Measurements from ENCODE around the gene UBAC2. TPM values are rescaled to one million over a fixed set of nuclear protein-coding genes. Genes with fewer than 3 reads are reported as not detected.
A peak's percentile ranks its signal among the peaks of the same experiment; 100 is the strongest.

The UBAC2 gene
- total RNA-seq, 4 donors from 2014 or later = 67.3 to 111 (median 93.8) TPM

- no peaks in the 10 kb centered on the region for H3K9me3 ChIP-seq
- no peak overlapping the region for H3K4me3 ChIP-seq
- no peak overlapping the region for H3K27ac ChIP-seq
- DNase-seq (ENCODE audit: low spot score in 2 of 2) = no peak
- WGBS = 89% methylated on average over 3 of the region's 6 CpGs
- peaks cover 39% of the 10 kb centered on the region for H3K36me3 ChIP-seq
- no peaks in the 10 kb centered on the region for H3K27me3 ChIP-seq
- peaks cover 24% of the 10 kb centered on the region for H3K4me1 ChIP-seq
- TF ChIP-seq POLR2AphosphoS5 (IDR thresholded peaks at IDR 0.05) = no peak
- TF ChIP-seq EP300 (IDR thresholded peaks at IDR 0.05) = no peak
- no peak for TF ChIP-seq CTCF (IDR thresholded peaks at IDR 0.05)
- TF ChIP-seq POLR2A (IDR thresholded peaks at IDR 0.05) = no peak
Observed at GRCh38 chr13:99359528-99359927, 158.9 kb downstream of the UBAC2 start.

- Histone ChIP-seq H3K9me3 (no peaks in the 10 kb centered on the region), H3K4me1 (peaks cover 15% of the 10 kb centered on the region), H3K27me3 (no peaks in the 10 kb centered on the region), H3K36me3 (peaks cover 35% of the 10 kb centered on the region), H3K4me3 (no peak overlapping the region), H3K27ac (no peak overlapping the region)
- 98% methylated on average over 10 of the region's 10 CpGs for WGBS
- TF ChIP-seq POLR2A (IDR thresholded peaks at IDR 0.05) (no peak), CTCF (IDR thresholded peaks at IDR 0.05) (no peak), EP300 (IDR thresholded peaks at IDR 0.05) (no peak), POLR2AphosphoS5 (IDR thresholded peaks at IDR 0.05) (no peak)
- no peak for DNase-seq (ENCODE audit: low spot score in 2 of 2)
Observed at GRCh38 chr13:99360696-99361095, 160.0 kb downstream of the UBAC2 start.

GRCh38 chr13:99361197-99361596 is 160.5 kb downstream of the UBAC2 start:
- no peaks in the 10 kb centered on the region for H3K27me3 ChIP-seq
- TF ChIP-seq POLR2A (IDR thresholded peaks at IDR 0.05) = no peak
- no peak for TF ChIP-seq CTCF (IDR thresholded peaks at IDR 0.05)
- no peak for TF ChIP-seq EP300 (IDR thresholded peaks at IDR 0.05)
- no peak for TF ChIP-seq POLR2AphosphoS5 (IDR thresholded peaks at IDR 0.05)
- peaks cover 10% of the 10 kb centered on the region for H3K4me1 ChIP-seq
- 91% methylated on average over 3 of the region's 3 CpGs for WGBS
- H3K27ac ChIP-seq = no peak overlapping the region
- H3K4me3 ChIP-seq = no peak overlapping the region
- H3K9me3 ChIP-seq = no peaks in the 10 kb centered on the region
- H3K36me3 ChIP-seq = peaks cover 35% of the 10 kb centered on the region
- no peak for DNase-seq (ENCODE audit: low spot score in 2 of 2)

GRCh38 chr13:99362362-99362761 is 161.7 kb downstream of the UBAC2 start:
- H3K27ac ChIP-seq = no peak overlapping the region
- H3K36me3 ChIP-seq = peaks cover 31% of the 10 kb centered on the region
- WGBS = 87% methylated on average over 1 of the region's 1 CpG
- H3K9me3 ChIP-seq = no peaks in the 10 kb centered on the region
- H3K27me3 ChIP-seq = no peaks in the 10 kb centered on the region
- TF ChIP-seq POLR2AphosphoS5 (IDR thresholded peaks at IDR 0.05) (no peak), CTCF (IDR thresholded peaks at IDR 0.05) (no peak), EP300 (IDR thresholded peaks at IDR 0.05) (no peak), POLR2A (IDR thresholded peaks at IDR 0.05) (no peak)
- no peak for DNase-seq (ENCODE audit: low spot score in 2 of 2)
- no peak overlapping the region for H3K4me3 ChIP-seq
- no peaks in the 10 kb centered on the region for H3K4me1 ChIP-seq

GRCh38 chr13:99363391-99363790 is 162.7 kb downstream of the UBAC2 start:
- H3K4me3 ChIP-seq = no peak overlapping the region
- 88% methylated on average over 7 of the region's 7 CpGs for WGBS
- DNase-seq (ENCODE audit: low spot score in 2 of 2) = peak in 1 of 2 donors; percentile 61
- H3K9me3 ChIP-seq = no peaks in the 10 kb centered on the region
- H3K27me3 ChIP-seq = no peaks in the 10 kb centered on the region
- peaks cover 31% of the 10 kb centered on the region for H3K36me3 ChIP-seq
- H3K4me1 ChIP-seq = no peaks in the 10 kb centered on the region
- TF ChIP-seq CTCF (IDR thresholded peaks at IDR 0.05) (no peak), POLR2A (IDR thresholded peaks at IDR 0.05) (no peak), EP300 (IDR thresholded peaks at IDR 0.05) (no peak), POLR2AphosphoS5 (IDR thresholded peaks at IDR 0.05) (no peak)
- H3K27ac ChIP-seq = no peak overlapping the region

Data from suprapubic skin (tissue), 4 donors.